ENCODE data around the gene PANK2.

The PANK2 gene

DNA sequence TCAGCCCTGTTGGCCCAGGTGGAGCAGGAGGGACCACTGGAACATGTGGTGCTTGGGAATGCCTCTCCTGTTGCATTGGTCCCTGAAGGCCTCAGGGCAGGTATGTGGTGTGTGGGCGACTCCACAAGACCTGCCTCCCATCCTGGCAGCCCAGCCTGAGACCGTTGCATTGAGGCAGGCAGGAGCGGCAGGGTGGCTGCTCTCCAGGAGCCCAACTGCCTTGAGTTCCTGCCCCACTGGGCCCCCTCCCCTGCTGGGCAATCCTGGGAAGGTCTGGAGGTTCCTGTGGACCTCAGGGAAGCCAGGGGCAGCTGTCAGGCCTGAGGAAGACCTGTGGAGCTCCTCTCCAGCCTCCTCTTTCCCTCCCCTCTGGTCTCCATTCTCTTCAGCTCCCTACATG, 22.7 kb upstream of the PANK2 start:
- POLR2A ChIA-PET, result interaction anchor here (1.3 kb wide), 1 partner anchor 23 kb away, joined by 4 read pairs; no protein-coding TSS in a partner anchor
- no peak for DNase-seq (ENCODE audit: low read depth, low spot score)
- H3K4me3 ChIP-seq (ENCODE audit: low read depth, low read length), result no peak overlapping the region
- no peak for TF ChIP-seq CTCF (IDR thresholded peaks at IDR 0.05; ENCODE audit: insufficient read depth, low read length, missing control alignments)
- CTCF ChIA-PET, result interaction anchor here (1.1 to 4.2 kb wide), 4 partner anchors 10 to 85 kb away, joined by 3 to 22 read pairs (median 4); partner anchors contain the start of gene SPEF1

DNA sequence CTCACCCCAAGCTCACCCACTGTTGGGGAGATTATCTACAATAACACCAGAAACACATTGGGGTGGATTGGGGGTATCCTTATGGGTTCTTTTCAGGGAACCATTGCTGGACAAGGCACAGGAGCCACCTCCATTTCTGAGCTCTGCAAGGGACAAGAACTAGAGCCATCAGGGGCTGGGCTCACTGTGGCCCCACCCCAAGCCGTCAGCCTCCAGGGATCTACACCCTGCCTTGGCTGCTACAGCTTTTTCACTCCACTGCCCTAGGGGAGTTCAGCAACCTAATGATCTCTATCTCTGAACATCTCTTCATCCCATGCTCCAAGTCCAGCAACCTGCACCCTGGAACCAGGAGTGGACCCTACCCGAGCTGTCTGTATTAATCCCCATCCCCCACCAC, 21.4 kb upstream of the PANK2 start:
- TF ChIP-seq CTCF (IDR thresholded peaks at IDR 0.05; ENCODE audit: insufficient read depth, low read length, missing control alignments), result no peak
- POLR2A ChIA-PET, result interaction anchor here (1.3 kb wide), 1 partner anchor 24 kb away, joined by 4 read pairs; no protein-coding TSS in a partner anchor
- CTCF ChIA-PET, result interaction anchor here (1.0 to 4.2 kb wide), 5 partner anchors 11 to 217 kb away, joined by 3 to 22 read pairs (median 4); no protein-coding TSS in a partner anchor
- no peak overlapping the region for H3K4me3 ChIP-seq (ENCODE audit: low read depth, low read length)
- no peak for DNase-seq (ENCODE audit: low read depth, low spot score)

DNA sequence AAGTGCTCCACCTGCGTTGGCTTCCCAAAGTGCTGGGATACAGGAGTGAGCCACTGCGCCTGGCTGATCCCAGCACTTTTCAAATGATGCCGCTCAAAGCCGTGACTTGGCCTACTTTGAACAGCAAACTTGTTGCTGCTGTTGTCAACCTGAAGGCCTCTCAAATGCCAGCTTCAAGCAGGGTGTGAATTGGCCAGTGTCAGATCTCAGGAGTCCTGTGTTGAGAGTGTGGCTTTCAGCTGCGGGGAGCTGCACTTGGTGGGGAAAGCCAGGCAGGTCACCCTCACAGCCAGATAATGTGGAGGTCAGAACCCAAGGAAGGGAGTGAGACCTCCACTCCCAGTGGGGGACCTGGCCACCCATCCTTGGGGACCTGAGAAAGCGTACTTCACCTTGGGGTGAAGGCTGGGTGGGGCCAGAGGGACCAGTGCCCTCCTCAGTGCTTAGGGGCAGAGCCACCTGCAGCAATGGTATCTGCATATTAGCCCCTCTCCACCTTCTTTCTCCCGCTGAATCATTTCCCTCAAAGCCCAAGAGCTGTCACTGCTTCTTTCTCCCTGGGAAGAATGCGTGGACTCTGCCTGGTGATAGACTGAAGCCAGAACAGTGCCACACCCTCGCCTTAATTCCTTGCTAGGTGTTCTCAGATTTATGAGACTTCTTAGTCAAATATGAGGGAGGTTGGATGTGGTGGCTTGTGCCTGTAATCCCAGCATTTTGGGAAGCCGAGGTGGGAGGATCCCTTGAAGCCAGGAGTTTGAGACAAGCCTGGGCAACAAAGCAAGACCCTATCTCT, 19.1 kb upstream of the PANK2 start:
- ChIA-PET POLR2A (no interaction called here), CTCF (interaction anchor here (0.6 to 1.0 kb wide), 3 partner anchors 15 to 202 kb away, joined by 3 to 4 read pairs (median 3); no protein-coding TSS in a partner anchor)
- no peak overlapping the region for H3K4me3 ChIP-seq (ENCODE audit: low read depth, low read length)
- TF ChIP-seq CTCF (IDR thresholded peaks at IDR 0.05; ENCODE audit: insufficient read depth, low read length, missing control alignments), result no peak
- DNase-seq (ENCODE audit: low read depth, low spot score), result no peak

DNA sequence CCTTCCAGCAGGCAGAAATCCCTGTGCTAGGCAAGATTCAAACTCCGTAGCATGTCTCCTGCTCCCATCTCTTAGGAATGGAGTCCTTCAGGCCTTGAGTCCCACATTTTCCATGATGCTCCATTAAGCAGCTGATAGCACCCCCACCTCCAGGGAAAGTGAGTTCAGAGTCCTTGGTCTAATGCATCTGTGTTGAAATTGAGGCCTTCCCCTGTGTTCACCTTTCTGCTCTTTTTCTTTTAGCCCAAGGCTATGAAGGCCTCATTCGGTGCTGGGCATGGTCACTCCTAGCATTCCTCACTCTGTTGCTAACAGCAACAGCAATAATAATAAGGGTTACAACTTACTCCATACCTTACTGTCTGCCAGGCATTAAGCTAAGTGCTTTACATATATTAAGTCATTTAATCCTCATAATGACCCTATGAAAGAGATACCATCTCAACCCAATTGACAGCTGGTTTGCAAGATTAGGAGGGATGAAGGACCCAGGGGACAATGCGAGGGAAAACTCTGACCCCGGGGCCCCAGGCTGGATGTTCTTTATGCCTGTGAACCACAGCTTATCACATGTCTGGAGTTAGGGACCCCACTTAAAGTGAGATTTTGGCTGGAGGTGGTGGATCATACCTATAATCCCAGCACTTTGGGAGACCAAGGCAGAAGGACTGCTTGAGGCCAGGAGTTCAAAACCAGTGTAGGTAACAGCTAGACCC, 17.5 kb upstream of the PANK2 start:
- CTCF ChIA-PET, result interaction anchor here (1.0 to 1.2 kb wide), 2 partner anchors 153 to 194 kb away, joined by 4 read pairs; no protein-coding TSS in a partner anchor
- H3K4me3 ChIP-seq (ENCODE audit: low read depth, low read length), result no peak overlapping the region
- TF ChIP-seq CTCF (IDR thresholded peaks at IDR 0.05; ENCODE audit: insufficient read depth, low read length, missing control alignments), result no peak
- POLR2A ChIA-PET, result interaction anchor here (1.6 kb wide), 1 partner anchor 16 kb away, joined by 6 read pairs; no protein-coding TSS in a partner anchor
- no peak for DNase-seq (ENCODE audit: low read depth, low spot score)

DNA sequence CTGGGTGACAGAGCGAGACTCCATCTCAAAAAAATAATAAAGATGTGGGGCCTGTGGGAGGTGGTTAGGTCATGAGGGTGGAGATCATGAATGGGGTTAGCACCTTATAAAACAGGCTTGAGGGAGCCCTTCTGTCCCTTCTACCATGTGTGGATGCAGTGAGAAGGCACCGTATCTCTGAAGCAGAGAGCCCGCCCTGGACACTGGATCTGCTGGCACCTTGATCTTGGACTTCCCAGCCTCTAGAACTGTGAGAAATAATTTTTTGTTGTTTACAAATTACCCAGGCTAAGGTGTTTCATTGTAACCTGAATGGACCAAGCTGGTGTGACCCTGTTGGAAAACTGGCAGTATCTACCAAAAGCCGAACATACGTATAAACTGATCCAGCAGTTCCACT, 15.7 kb upstream of the PANK2 start:
- no peak for TF ChIP-seq CTCF (IDR thresholded peaks at IDR 0.05; ENCODE audit: insufficient read depth, low read length, missing control alignments)
- POLR2A ChIA-PET, result no interaction called here

More for the DNA sequence above, 15.7 kb upstream of the PANK2 start:
- CTCF ChIA-PET, result interaction anchor here (1.9 kb wide), 1 partner anchor 18 kb away, joined by 7 read pairs; no protein-coding TSS in a partner anchor
- H3K4me3 ChIP-seq (ENCODE audit: low read depth, low read length), result no peak overlapping the region
- DNase-seq (ENCODE audit: low read depth, low spot score), result no peak
